GM23248 (cell line): Measurements from ENCODE around the gene FLT1.

Experiments used
- EZH2 ChIP-seq: fragments of 200-600 bp; sonication (generic); IDR thresholded peaks from 2 replicates; pipeline ENCODE4 v1.6.1; 2018; ENCODE audit warnings: antibody characterized with exemption, mild to moderate bottlenecking; ENCODE audit not compliant: insufficient read depth, poor library complexity, severe bottlenecking
- EZH2phosphoT487 ChIP-seq: fragments of 200-600 bp; sonication (generic); IDR thresholded peaks from 2 replicates; pipeline ENCODE4 v1.6.1; 2018; ENCODE audit warnings: antibody characterized with exemption, moderate library complexity, mild to moderate bottlenecking, low read depth; ENCODE audit not compliant: insufficient read depth

DNA sequence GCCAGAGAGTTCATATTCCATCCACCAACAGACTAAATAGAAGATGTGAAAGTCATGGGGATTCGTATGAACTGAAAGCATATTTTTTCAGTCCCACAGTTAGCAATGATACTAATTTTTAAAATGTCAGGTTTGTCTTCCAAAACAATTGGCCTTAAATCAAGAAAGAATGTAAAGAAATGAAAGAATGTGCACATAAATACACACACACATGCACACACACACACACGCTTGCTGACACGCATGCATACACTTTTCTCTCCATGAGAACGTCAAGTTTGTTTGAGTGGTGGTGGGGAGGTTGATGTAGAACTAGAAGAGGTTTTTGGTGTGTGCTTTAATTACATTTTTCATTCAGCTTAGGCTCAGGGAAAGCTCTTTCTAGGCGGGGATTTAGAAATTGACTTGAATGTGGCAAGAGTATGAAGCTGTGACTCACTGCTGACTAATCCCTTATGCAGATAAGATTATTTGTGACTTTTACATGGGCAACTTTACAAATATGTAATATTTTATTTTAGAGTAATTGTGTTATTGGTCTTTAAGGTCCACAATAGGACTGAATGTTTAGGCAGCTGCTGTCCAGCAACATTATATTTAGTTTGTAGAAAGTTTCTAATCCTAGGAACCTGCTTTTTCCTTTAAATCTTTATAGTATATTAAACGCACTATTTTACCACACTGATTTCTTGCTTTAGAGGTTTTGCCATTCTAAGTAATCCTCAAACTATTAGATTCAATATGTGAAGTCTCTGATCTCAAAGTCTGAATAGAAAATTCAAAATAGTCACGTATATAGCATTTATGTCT is 18.8 kb downstream of the FLT1 start:
- no peak for TF ChIP-seq EZH2phosphoT487
- TF ChIP-seq EZH2: no peak
